Tongue (tissue), 2 donors: ENCODE results near the gene TTC6. TPM values are rescaled to one million over a fixed set of nuclear protein-coding genes. Genes with fewer than 3 reads are reported as not detected.
"Not testable (repeated sequence)": the region's sequence is repeated elsewhere in the genome, so short reads cannot be mapped to it uniquely, and the experiment has no call there.

Experiments used
- DNase-seq: peaks from one replicate; pipeline ENCODE4 v3.0.0-alpha.2; 2015
- total RNA-seq: library from RNA; depleted of rRNA; stranded (reverse); fragments of >200 nt; gene quantifications from one replicate; pipeline ENCODE4 v1.2.3, GENCODE V29; 2014

Gene TTC6, protein sequence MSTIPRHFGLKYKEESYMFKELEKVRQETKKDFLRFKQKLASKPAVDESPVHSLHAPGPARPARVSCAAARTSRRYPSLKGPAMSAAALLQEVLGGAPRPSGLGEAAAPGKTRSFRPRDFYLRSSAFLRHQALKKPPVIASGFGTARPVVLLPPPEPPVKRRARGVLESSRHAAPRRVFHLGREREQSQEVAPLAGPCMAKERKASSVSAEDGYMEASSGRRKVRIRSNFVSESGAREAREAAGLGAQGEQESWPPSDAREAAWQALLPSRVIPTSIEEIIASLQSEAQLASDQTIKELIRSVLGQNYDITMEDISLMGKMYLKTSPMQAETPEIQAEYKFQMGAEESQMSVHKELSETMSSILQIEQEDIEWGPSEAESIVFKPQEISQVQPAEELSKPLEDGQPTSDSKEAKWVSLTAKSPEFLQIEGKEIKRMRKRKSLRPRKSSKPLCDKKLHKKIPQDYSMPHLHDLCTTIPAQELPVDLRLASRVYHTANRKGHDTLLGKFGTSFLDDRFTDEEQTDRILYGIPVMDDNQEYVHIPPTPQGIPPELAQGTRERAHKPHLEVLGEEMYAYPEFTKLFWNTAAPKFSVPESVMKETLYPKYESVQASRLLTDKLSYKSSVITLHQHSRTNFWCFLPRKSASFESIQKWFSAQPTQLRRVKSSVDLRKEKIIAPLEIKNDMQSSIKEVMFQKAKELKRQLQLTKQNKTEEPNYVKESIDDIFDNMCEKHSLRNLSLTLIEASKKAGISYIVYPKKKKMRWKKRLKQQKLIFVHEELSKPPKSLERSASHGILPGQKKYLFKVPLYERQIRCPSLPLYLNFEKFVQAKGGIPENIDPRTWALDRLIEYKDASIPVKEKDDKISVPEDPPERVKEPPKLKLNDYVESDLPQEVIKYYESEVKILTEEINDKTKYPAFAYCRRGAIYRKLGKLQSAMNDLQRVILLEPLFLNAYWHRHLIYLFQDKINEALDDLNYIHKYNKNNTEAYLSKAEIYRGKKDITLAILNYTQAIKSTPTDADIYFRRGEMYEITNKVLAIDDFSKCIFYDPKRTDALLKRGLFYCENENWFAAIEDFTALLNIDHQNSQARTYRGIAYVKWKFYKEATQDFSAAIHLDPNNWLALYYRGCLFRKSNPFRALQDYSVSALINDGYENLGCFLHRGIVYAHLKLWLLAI (N-terminal part only)
- 5.2 TPM for total RNA-seq

DNA sequence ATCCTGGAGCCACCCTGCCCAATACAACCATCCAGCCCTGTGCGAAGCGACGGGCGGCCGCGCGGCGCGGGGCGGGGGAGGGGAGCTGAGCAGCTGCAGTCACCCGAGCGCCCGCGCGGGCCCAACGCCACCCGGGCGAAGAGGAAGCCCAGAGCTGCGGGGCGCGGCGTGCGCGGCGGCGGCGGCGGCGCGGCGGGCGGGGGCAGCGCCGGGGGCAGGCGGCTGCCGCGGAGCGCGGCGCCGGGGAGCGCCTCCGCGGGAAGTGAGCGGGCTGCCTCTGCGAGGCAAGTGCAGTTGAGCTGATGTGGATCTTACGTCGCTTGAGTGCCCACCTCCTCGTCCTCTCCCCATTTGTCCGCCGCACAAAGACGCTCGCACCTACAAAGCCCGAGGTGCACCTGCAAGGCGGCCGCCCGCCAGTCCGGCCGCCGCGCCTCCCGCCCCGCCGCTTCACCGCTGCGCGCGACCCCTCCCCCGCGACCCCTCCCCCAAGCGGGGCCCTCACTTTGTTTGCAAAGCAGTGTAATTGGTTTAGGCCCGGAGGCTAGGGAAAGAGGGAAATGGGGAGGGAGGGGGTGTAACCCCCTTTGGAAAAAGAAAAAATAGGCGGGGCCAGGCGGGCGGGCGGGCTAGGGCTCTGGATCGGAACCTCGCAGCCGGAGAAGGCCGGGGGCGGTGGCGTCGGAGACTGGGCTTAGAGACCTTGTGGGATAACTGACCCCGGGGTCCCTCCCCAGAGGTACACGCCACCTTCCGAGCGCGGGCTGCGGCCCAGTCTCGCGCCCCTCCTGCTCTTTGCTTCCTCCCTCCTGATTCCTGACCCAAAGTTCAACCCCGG is at the start of gene TTC6, which contains the start of gene FOXA1:
Gene TTC6, plus strand, starts transcription at position 659 of the 838 bp plus-strand sequence. CDS start 26,436 bp downstream, outside the sequence.
Gene FOXA1, minus strand, starts transcription at position 279 of the 838 bp plus-strand sequence. Its CDS starts 277 bp downstream, at position 2.
- DNase-seq, result peak; percentile 53

DNA sequence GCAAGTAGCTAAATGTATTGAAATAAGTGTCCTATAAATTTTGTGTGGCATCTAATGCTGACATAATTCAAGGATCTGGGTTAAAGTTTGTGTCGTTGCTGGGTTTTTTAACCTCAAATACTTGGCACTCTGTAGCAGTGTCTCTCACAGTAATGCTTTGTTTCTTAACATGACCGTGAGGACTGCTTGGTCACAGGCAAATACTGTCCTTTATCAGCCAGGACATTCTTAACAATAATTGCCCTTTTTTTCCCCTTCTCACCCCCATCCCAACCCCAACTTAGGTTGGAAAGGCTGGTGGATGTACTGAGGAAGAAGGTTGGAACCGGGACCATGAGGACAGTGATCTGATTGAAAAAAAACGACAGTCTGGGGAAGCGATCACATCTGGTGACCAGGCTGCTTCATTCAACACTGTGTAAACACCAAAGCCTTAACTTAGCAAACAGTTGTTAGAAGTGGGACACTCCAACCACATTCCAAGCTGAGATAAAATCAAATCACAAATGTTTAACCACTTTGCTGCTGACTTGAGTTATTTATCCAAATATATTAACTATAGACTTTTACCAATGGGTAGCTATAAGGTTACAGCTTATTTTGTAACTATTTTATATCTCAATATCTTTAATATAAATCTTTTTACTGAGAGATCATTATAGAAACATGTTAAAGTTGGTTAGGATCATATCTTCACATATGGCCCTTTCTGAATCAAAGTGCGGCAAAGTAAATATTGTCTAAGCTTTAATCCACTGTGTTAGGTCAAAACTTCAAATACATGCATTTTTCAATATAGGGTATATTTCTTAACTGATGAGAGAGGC is 48.6 kb upstream of the TTC6 start:
- peak; percentile 16 for DNase-seq

DNA sequence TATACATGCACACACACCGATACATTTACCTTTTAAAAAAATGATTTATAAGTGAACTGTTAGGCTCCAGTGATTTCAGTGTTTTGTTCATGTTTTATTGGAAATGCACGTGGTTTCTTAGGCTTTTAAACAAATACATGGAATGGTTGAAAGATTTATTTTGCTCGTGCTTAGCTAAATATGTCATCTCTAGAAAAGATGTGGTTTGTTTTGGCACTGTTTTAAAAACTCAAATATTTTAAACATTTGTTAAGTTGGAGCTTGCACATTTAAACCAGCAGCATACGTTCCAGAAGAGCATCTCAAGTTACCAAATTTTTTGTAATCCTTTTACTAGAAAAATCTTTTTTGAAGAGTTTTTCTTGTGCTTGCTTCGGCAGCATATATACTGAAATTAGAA is 44.9 kb upstream of the TTC6 start:
- DNase-seq, result peak; percentile 19

DNA sequence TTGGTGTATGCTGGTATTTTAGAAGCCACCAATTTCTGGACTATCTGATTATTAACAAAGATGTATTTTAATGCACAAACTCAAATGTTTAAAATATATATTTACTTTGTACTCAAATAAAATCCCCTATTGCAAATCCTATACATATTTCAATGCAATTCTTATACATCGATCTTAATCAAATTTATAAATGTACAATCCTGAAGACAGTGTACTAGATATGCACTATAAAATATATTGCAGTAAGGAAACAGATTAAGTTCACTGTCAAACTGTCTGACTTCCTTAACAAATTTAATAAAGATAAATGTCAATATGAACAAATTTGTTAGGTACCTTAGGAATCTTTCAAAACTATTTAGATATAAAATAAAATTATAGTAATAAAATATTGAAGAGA is 44.3 kb upstream of the TTC6 start:
- no peak for DNase-seq

DNA sequence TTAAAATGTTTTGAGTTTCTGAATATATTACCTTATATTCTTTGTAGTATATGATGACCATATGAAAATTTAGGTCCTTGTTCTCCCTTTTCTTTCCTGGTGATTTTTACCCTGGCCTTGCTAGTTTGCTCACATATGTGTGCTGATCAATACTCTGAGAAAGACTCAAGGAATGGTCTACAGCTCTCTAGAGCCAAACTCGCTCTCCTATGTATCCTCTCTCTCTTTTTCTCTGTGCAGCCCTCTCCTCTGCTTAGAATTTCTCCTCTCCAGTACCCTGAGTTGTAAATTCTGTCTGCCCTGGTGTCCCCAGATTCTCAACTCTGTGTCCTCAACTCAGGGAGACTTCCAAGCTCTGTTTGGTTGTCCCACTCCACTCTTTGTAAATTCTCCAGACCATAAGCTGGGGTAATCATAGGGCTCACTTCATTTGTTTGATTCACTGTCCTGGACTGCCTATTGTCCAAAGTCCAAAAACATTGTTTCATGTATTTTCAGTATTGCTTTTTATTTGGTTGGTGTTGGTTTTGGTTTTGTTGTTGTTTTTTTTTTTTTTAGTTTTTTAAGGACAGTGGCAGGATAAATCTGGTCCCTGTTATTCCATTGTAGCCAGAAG is 41.4 kb upstream of the TTC6 start:
- DNase-seq, result no peak

GRCh38 chr14:37555596-37555995 is 39.8 kb upstream of the TTC6 start:
- not testable (repeated sequence) for DNase-seq

DNA sequence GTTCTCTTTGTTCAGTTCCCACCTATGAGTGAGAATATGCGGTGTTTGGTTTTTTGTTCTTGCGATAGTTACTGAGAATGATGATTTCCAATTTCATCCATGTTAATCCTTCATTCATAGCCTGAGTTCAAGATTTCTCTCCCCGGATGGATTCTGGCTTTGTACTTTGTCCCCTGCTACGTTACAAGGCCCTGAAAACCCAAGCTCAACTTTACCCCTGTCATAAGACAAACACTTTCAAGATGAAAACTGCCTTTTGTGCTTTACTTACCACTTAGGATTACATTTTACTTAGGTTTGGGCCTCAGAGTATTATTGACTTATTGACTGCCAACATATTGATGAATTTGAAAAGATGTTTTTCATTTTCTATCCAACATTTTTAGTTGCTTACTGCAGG is 36.7 kb upstream of the TTC6 start:
- no peak for DNase-seq

DNA sequence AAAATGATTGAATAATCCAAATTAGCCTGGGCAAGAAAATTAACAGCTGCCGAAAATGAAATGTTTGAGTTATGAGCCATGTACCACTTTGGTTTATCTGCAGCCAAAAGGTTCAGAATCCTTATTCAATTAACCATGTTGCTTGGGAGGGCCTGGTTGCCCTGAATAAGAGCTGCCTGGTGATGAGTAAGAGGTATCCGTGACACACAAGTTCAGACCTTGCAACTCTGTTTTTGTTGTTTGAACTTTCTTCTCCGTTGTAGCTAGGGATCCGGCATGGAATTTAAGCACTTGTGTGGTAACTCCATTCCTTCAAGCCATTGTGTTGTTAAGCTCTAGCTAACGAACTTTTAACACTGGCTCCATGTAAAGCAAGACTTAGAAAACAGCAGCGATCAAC is 36.0 kb upstream of the TTC6 start:
- no peak for DNase-seq

DNA sequence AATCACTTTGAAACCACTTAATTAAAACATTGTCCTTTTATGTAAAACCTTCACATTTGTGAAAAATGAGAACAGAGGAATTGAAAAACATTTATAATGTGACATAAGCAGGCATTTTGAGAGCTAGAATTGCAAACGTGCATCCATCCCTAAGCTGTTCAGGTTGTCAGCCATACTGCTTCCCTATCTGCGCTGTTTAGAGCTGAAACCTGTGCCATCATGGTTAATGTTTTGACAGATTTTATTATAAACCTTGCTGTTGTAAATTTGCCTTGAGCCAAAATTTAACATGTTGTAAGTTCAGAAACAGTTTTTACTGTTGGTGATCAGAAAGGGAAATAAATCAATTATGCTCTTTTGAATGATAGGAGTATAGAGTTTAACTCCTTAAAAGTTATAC is 32.2 kb upstream of the TTC6 start:
- DNase-seq, result no peak

DNA sequence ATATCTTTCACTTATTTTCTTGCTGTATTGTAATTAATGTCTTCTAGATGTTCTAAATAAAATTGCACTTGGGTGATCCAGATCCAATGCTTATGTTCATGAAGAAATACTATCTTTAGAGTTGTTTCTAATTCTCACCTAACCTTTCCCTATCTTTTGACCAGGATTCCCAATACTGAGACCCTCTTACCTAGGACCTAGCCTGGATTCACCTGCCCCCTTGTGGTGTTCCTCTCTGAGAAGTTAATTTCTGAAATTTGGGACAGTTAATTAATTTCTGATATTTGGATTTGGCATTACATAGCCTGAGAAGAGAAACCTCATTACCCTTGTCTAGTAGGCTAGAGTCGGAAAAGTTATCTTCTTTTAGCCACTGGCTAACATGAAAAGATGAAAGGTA is 29.9 kb upstream of the TTC6 start:
- DNase-seq, result no peak

- no peak for DNase-seq
These were observed 28.5 kb upstream of the TTC6 start for GRCh38 chr14:37566811-37567371.

DNA sequence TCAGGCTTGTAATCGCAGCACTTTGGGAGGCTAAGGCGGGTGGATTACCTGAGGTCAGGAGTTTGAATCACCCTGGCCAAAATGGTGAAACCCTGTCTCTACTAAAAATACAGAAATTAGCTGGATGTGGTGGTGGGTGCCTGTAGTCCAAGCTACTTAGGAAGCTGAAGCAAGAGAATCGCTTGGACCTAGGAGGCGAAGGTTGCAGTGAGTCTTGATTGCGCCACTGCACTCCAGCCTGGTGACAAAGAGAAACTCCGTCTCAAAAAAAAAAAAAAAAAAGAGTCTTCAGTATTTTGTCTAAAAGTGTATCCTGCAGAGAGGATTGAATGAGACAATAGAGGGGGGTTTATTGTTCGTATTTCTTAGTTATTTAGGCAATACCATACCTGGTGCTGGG is 25.7 kb upstream of the TTC6 start:
- DNase-seq, result no peak

DNA sequence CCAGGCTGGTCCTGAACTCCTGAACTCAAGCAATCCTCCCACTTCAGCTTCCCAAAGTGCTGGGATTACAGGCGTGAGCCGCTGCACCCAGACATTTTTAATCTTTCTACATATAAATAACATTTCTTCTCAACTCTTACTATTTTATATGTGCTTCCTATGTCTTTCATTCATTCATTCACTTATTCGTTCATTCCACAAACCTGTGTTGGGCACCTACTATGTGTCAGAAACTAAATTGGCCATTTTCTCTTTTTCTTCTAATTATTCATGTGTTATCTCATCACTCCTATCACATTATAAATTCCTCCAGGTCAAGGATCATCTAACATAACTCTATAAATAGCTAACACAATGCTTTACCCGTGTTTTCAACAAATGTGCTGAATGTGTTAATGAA is 24.0 kb upstream of the TTC6 start:
- no peak for DNase-seq

DNA sequence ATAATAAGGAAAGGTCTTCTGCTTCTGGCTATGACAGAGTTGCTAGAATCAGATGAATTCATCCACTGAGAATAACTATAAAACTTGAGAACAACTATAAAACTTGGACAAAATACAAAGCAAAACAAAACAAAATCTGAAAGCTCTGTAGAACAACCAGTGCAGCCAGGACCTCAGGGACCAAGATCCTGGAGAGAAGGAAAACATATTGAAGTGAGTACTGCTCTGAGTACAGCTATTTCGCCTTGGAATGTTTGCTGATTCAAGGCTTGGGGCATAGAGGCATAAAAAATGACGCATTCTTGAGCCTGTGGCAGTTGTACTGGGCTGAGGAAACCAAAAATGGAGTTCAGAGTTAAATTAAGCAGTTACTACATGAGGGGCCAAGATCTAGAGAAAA is 22.1 kb upstream of the TTC6 start:
- no peak for DNase-seq

GRCh38 chr14:37579274-37579673 is 16.2 kb upstream of the TTC6 start:
- peak; percentile 32 for DNase-seq

DNA sequence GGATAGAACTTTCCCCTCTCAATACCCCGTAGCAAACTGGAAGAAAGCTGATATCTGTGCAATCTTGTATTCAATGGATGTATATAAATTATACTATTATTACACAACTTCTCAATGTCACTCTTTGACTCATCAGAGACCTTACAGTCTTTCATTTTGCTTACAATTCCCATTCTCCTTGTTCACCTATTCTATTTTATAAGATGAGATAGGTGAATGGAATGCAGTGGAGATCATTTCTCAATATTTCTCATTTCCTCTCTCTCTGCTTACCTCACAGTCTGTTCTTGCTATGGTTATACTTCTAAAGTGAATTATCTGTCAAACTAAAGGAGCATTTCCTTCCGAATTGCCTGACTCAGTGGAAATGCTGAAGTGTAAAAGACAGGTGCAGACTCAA is 15.3 kb upstream of the TTC6 start:
- no peak for DNase-seq

GRCh38 chr14:37583358-37584210 is 11.8 kb upstream of the TTC6 start:
- no peak for DNase-seq

DNA sequence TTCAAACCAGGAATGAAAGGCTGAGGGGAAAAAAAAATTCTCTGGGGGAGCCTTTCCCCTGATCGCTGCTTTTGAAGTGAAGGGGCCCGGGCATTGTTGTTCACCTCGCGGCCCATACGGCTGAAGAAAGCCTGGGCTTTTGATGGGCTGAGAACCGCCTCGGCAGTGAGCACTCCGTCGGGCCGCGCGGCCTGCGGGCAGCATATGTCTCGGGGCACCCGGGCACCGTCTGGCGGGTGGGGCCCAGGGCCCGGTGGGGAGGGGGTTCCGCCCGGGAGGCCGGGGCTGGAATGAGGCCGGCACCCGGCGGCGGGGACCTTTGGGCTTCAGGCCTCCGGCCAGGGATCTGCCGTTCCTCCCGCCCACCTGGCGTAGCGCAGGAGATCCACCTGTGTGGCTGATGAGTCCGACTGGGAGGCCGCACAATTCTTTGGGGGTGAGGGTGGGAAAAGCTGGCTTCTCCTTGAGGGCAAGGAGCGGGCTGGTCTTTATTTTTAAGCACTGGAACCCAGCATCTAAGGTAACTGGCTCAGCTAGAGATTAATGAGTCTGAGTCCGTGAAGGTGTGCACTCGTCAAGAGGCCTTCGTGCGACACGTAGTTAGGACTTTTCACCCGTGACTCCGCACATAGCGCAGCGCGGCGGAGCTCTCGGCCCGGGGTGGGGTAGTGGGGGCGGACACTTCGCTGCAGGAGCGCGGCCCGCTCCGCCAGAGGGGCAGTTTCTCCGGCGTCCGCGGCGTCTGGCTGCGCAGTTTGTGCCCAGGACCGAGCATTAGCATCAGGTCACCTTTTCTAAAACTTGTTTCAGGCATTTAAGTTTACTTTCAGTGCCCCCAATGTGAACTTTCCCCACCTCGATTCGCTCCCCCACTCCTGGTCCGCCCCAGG is 11.0 kb upstream of the TTC6 start:
- no peak for DNase-seq
